HEK293 (cell line): ENCODE data around the gene DLG2.
"Not testable (repeated sequence)": the region's sequence is repeated elsewhere in the genome, so short reads cannot be mapped to it uniquely, and the experiment has no call there.

Source experiments
- CTCF ChIA-PET: fragments of 350-600 bp; formaldehyde crosslinking; extraction: SDS; loops from one replicate; lab custom pipeline; 2021; ENCODE audit warnings: antibody characterized with exemption; lab: Yijun Ruan, JAX
- POLR2A ChIA-PET: fragments of 300-600 bp; formaldehyde crosslinking; extraction: SDS; loops from one replicate; lab custom pipeline; 2020; ENCODE audit warnings: antibody characterized with exemption, inconsistent platforms; lab: Yijun Ruan, JAX
- H3K27ac ChIP-seq: fragments of 200-500 bp; sonication (Bioruptor generic); 2 replicates; pipeline ENCODE4 v1.5.1; 2014; ENCODE audit warnings: low read depth, low read length, control low read depth, inconsistent platforms; ENCODE audit errors: extremely low read depth
- H3K36me3 ChIP-seq, 2 experiments: fragments of 200-500 bp in 1 of 2; sonication (Bioruptor generic) in 1 of 2; 1 replicate in 1 of 2; 2 replicates in 1 of 2; pipeline ENCODE4 v1.5.1; 2014 to 2017; ENCODE audit warnings: inconsistent platforms in 2 of 2, low read length in 2 of 2; ENCODE audit not compliant: control insufficient read depth in 2 of 2, insufficient read depth in 1 of 2
- H3K4me1 ChIP-seq: fragments of 200-500 bp; sonication (Bioruptor generic); 2 replicates; pipeline ENCODE4 v1.5.1; 2014; ENCODE audit warnings: mild to moderate bottlenecking, low read length, inconsistent platforms; ENCODE audit not compliant: control insufficient read depth, insufficient read depth
- H3K4me3 ChIP-seq: 2 replicates; pipeline ENCODE4 v1.5.1; 2011; ENCODE audit warnings: low read depth, mild to moderate bottlenecking, control low read depth, low read length, moderate library complexity
- H3K9me3 ChIP-seq: fragments of 200-500 bp; sonication (Bioruptor generic); 2 replicates; pipeline ENCODE4 v1.5.1; 2014; ENCODE audit warnings: low read depth, low read length, inconsistent platforms; ENCODE audit not compliant: control insufficient read depth, insufficient read depth
- ZFHX2 ChIP-seq: fragments of 450-650 bp; formaldehyde crosslinking; conservative IDR thresholded peaks from 2 replicates; pipeline ENCODE4 v1.5.1; 2016; ENCODE audit warnings: missing biosample characterization, missing genetic modification characterization
- ZNF274 ChIP-seq, 2 experiments: fragments of 200-500 bp in 1 of 2; fragments of 450-650 bp in 1 of 2; sonication (Bioruptor generic) in 1 of 2; formaldehyde crosslinking in 1 of 2; IDR thresholded peaks; 2 replicates each; pipeline versions ENCODE4 v1.5.1 to v1.6.1; 2014 to 2016; ENCODE audit warnings: borderline replicate concordance in 1 of 2, inconsistent platforms in 1 of 2, low read length in 1 of 2, missing biosample characterization in 1 of 2, missing genetic modification characterization in 1 of 2
- ZNF302 ChIP-seq: fragments of 450-650 bp; formaldehyde crosslinking; IDR thresholded peaks from 2 replicates; pipeline ENCODE4 v1.5.1; 2016; ENCODE audit warnings: missing biosample characterization, missing genetic modification characterization, low read depth
- ZNF350 ChIP-seq: fragments of 450-650 bp; formaldehyde crosslinking; IDR thresholded peaks from 2 replicates; pipeline ENCODE4 v1.5.0; 2017; ENCODE audit warnings: missing biosample characterization, mild to moderate bottlenecking, missing genetic modification characterization
- ZNF416 ChIP-seq: fragments of 450-650 bp; formaldehyde crosslinking; IDR thresholded peaks from 2 replicates; pipeline ENCODE4 v1.5.1; 2016; ENCODE audit warnings: missing biosample characterization, missing genetic modification characterization
- ZNF529 ChIP-seq: fragments of 450-650 bp; formaldehyde crosslinking; IDR thresholded peaks from 2 replicates; pipeline ENCODE4 v1.5.1; 2017; ENCODE audit warnings: missing genetic modification characterization, missing biosample characterization; ENCODE audit not compliant: insufficient replicate concordance
- ZNF548 ChIP-seq: fragments of 450-650 bp; formaldehyde crosslinking; IDR thresholded peaks from 2 replicates; pipeline ENCODE4 v1.5.1; 2016; ENCODE audit warnings: missing biosample characterization, missing genetic modification characterization
- ZNF600 ChIP-seq: fragments of 450-650 bp; formaldehyde crosslinking; IDR thresholded peaks from 2 replicates; pipeline ENCODE4 v1.5.1; 2016; ENCODE audit warnings: missing biosample characterization, missing genetic modification characterization
- TF ChIP-seq, protein P1 (sequence below): fragments of 450-650 bp; formaldehyde crosslinking; conservative IDR thresholded peaks from 2 replicates; pipeline ENCODE4 v1.5.1; 2016; ENCODE audit warnings: low read depth, missing biosample characterization, missing genetic modification characterization
- TF ChIP-seq, protein P2 (sequence below): IDR thresholded peaks from 2 replicates; pipeline ENCODE4 v1.6.1; 2011; ENCODE audit warnings: mild to moderate bottlenecking, low read depth, low read length, borderline replicate concordance

Gene DLG2

DNA sequence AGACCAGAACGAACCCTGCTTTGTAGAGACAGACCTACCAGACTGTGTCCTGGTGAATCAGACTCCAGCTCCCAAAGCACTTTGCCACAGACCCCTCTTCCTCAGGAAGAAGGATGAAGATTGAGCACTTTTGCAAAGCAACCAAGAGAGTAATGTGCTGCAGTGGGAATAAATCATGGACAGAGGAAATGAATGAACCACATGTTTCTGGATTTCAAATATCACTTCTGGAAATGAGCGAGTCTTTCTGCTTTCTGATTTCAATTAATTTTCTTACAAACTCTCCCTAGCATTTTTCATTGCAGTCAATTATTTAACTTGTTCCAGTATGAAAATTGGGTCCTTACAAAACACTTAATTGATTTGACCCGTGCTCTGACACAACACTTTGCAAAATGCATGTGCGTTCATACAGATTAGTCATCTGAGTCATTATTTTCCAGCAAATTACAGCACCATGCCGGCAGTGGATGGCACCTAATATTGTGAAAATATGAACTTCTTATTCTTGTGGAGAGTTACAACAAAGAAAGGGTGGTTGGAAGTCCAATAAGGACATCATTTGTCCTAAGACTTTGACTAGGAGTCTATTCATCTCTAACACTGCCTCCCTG is 2025.1 kb downstream of the DLG2 start (continued):
- TF ChIP-seq ZNF416 (tag by site-specific recombination) (no peak), ZNF529 (tag by site-specific recombination) (no peak)
- TF ChIP-seq, all 188 proteins: peak for 0

DNA sequence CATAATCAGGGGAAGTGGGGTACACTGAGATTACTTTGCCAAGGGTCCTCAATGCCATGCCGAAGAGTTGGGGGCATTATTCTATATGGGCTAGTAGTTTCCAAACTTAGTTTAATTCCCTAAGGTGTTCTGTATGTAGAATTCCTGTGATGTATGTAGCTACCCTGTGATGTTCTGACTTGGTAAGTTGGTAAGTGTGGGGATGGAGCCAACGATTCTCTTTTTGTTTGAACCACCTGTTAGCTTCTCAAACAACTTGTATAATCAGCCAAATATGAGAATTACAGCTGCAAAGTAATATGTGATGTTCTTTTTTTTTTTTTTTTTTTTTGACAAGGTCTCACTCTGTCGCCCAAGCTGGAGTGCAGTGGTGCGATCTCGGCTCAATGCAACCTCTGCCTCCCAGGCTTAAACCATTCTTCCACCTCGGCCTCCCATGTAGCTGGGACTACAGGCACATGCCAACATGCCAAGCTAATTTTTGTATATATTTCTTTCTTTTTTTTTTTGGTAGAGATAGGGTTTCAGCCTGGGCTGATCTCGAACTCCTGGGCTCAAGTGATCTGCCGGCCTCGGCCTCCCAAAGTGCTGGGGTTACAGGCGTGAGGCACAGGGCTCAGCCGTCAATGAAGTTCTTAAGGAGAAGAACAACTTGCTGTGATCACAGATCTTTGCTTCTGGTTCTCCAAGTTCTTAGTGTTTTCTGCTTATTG is 2025.8 kb downstream of the DLG2 start:
- TF ChIP-seq ZNF302 (tag by site-specific recombination) (no peak), ZNF350 (tag by site-specific recombination) (no peak), ZNF548 (no peak), ZNF274 (IDR thresholded peaks at IDR 0.05; ENCODE audit: low read length) (no peak), ZNF274 (tag by site-specific recombination; IDR thresholded peaks at IDR 0.05; ENCODE audit: borderline replicate concordance) (no peak)
- TF ChIP-seq, protein P1, sequence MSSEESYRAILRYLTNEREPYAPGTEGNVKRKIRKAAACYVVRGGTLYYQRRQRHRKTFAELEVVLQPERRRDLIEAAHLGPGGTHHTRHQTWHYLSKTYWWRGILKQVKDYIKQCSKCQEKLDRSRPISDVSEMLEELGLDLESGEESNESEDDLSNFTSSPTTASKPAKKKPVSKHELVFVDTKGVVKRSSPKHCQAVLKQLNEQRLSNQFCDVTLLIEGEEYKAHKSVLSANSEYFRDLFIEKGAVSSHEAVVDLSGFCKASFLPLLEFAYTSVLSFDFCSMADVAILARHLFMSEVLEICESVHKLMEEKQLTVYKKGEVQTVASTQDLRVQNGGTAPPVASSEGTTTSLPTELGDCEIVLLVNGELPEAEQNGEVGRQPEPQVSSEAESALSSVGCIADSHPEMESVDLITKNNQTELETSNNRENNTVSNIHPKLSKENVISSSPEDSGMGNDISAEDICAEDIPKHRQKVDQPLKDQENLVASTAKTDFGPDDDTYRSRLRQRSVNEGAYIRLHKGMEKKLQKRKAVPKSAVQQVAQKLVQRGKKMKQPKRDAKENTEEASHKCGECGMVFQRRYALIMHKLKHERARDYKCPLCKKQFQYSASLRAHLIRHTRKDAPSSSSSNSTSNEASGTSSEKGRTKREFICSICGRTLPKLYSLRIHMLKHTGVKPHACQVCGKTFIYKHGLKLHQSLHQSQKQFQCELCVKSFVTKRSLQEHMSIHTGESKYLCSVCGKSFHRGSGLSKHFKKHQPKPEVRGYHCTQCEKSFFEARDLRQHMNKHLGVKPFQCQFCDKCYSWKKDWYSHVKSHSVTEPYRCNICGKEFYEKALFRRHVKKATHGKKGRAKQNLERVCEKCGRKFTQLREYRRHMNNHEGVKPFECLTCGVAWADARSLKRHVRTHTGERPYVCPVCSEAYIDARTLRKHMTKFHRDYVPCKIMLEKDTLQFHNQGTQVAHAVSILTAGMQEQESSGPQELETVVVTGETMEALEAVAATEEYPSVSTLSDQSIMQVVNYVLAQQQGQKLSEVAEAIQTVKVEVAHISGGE: no peak
- ChIA-PET POLR2A (no interaction called here), CTCF (no interaction called here)
- no peaks in the 10 kb centered on the region for H3K36me3 ChIP-seq
- no peaks in the 10 kb centered on the region for H3K4me1 ChIP-seq
- no peak overlapping the region for H3K27ac ChIP-seq
- no peak overlapping the region for H3K4me3 ChIP-seq
- H3K9me3 ChIP-seq: no peaks in the 10 kb centered on the region

DNA sequence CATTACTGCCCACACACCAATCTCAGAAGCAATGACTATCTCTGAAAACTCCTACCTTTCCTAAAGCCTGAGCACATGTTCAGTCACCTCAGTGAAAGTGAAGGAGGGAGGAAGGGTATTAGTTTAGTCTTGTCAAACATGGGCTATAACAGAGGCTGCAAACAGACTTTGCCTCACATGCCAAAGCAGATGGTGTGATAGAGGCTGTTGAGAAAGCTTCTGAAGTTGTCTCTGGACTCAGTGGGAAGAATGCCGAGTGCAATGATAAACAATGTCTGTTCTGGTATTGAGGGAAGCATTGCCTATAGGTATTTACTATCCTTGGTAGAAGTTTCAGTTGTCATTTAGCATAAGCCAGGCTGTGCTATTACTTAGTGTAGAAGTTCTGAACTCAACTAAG is 2026.5 kb downstream of the DLG2 start:
- CTCF ChIA-PET: no interaction called here
- no peak overlapping the region for H3K4me3 ChIP-seq
- POLR2A ChIA-PET: no interaction called here
- no peaks in the 10 kb centered on the region for H3K9me3 ChIP-seq
- H3K4me1 ChIP-seq: no peaks in the 10 kb centered on the region
- no peak overlapping the region for H3K27ac ChIP-seq
- TF ChIP-seq ZFHX2 (tag by site-specific recombination): no peak
- TF ChIP-seq, protein P2, sequence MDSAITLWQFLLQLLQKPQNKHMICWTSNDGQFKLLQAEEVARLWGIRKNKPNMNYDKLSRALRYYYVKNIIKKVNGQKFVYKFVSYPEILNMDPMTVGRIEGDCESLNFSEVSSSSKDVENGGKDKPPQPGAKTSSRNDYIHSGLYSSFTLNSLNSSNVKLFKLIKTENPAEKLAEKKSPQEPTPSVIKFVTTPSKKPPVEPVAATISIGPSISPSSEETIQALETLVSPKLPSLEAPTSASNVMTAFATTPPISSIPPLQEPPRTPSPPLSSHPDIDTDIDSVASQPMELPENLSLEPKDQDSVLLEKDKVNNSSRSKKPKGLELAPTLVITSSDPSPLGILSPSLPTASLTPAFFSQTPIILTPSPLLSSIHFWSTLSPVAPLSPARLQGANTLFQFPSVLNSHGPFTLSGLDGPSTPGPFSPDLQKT: no peak
- H3K36me3 ChIP-seq: no peaks in the 10 kb centered on the region

DNA sequence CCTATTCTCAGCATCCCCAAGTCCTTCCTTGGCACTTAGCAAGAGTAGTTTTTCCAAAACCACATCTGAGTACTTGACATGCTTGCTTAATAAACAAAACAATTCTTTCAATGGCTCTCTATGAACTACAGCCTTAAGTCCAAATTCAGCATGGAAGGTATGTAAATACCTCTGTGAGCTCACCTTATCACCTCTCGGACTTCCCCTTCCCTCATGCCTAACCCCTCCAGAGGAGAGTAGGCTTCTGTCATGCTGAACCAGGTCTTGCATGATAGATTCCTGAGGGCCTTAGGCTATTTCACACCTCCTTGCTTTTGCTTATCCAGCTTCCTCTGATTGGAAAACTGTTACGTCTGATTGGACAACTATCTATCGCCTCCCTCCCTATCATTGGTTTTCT is 2028.1 kb downstream of the DLG2 start:
- Histone ChIP-seq H3K4me1 (no peaks in the 10 kb centered on the region), H3K9me3 (no peaks in the 10 kb centered on the region), H3K27ac (no peak overlapping the region), H3K4me3 (no peak overlapping the region), H3K36me3 (no peaks in the 10 kb centered on the region)
- TF ChIP-seq ZFHX2 (tag by site-specific recombination) (no peak), ZNF600 (tag by site-specific recombination) (no peak)
- POLR2A ChIA-PET: no interaction called here
- CTCF ChIA-PET: no interaction called here

DNA sequence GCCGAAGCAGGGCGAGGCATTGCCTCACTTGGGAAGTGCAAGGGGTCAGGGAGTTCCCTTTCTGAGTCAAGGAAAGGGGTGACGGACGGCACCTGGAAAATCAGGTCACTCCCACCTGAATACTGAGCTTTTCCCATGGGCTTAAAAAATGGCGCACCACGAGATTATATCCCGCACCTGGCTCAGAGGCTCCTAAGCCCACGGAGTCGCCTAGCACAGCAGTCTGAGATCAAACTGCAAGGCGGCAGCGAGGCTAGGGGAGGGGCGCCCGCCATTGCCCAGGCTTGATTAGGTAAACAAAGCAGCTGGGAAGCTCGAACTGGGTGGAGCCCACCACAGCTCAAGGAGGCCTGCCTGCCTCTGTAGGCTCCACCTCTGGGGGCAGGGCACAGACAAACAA is 2039.3 kb downstream of the DLG2 start:
- H3K27ac ChIP-seq, POLR2A ChIA-PET, H3K4me3 ChIP-seq, H3K4me1 ChIP-seq, H3K9me3 ChIP-seq, CTCF ChIA-PET, H3K36me3 ChIP-seq: not testable (repeated sequence)
